Neural progenitor cell (in vitro differentiated cells): ENCODE measurements around the gene SLC15A3. TPM values are rescaled to one million over a fixed set of nuclear protein-coding genes. Genes with fewer than 3 reads are reported as not detected.

Experiments used
- DNase-seq: peaks from one replicate; pipeline ENCODE4 v3.0.0-alpha.2; 2016; ENCODE audit warnings: low spot score
- H2AFZ ChIP-seq: fragments of 200-600 bp; sonication (generic); replicated peaks from 2 replicates; pipeline ENCODE4 v1.6.1; 2016; ENCODE audit warnings: antibody characterized with exemption
- H3F3A ChIP-seq: fragments of 200-600 bp; sonication (generic); 2 replicates; pipeline ENCODE4 v1.6.1; 2016; ENCODE audit warnings: antibody characterized with exemption, low read depth
- H3K27ac ChIP-seq: fragments of 200-600 bp; sonication (generic); 2 replicates; pipeline ENCODE4 v1.5.1; 2016; ENCODE audit warnings: mild to moderate bottlenecking
- H3K27me3 ChIP-seq: fragments of 200-600 bp; sonication (generic); 2 replicates; pipeline ENCODE4 v1.6.1; 2016; ENCODE audit warnings: mild to moderate bottlenecking, moderate library complexity
- H3K36me3 ChIP-seq: fragments of 200-600 bp; sonication (generic); 2 replicates; pipeline ENCODE4 v1.5.1; 2016
- H3K4me1 ChIP-seq: fragments of 200-600 bp; sonication (generic); 2 replicates; pipeline ENCODE4 v1.6.1; 2016; ENCODE audit warnings: mixed run types
- H3K4me2 ChIP-seq: fragments of 200-600 bp; sonication (generic); 2 replicates; pipeline ENCODE4 v1.6.1; 2016
- H3K4me3 ChIP-seq: fragments of 200-600 bp; sonication (generic); 2 replicates; pipeline ENCODE4 v1.5.1; 2016
- H3K79me2 ChIP-seq: fragments of 200-600 bp; sonication (generic); 2 replicates; pipeline ENCODE4 v1.6.1; 2016; ENCODE audit warnings: low read depth
- H3K9ac ChIP-seq: fragments of 200-600 bp; sonication (generic); 2 replicates; pipeline ENCODE4 v1.6.1; 2016
- H3K9me3 ChIP-seq: fragments of 200-600 bp; sonication (generic); 2 replicates; pipeline ENCODE4 v1.5.1; 2016; ENCODE audit warnings: low read depth
- H4K20me1 ChIP-seq: fragments of 200-600 bp; sonication (generic); 2 replicates; pipeline ENCODE4 v1.6.1; 2016; ENCODE audit warnings: low read depth
- H3K27ac Mint-ChIP-seq: 3 replicates; pipeline ENCODE4 v1.8.0; 2021; ENCODE audit warnings: mixed read lengths
- H3K27me3 Mint-ChIP-seq: 2 replicates; pipeline ENCODE4 v1.8.0; 2022; ENCODE audit warnings: low read depth, mild to moderate bottlenecking, inconsistent platforms, moderate library complexity, mixed read lengths; ENCODE audit not compliant: insufficient read depth
- H3K36me3 Mint-ChIP-seq: 3 replicates; pipeline ENCODE4 v1.8.0; 2021; ENCODE audit warnings: mixed read lengths
- H3K4me1 Mint-ChIP-seq: 3 replicates; pipeline ENCODE4 v1.8.0; 2021; ENCODE audit warnings: mixed read lengths
- H3K4me3 Mint-ChIP-seq: 3 replicates; pipeline ENCODE4 v1.8.0; 2021; ENCODE audit warnings: mild to moderate bottlenecking, moderate library complexity, mixed read lengths
- H3K9me3 Mint-ChIP-seq: 3 replicates; pipeline ENCODE4 v1.8.0; 2020; ENCODE audit warnings: mixed read lengths
- CTCF ChIP-seq: fragments of 200-600 bp; sonication (generic); IDR thresholded peaks from 2 replicates; pipeline ENCODE4 v1.5.1; 2017; ENCODE audit warnings: antibody characterized with exemption, mild to moderate bottlenecking
- EZH2 ChIP-seq: fragments of 200-600 bp; sonication (generic); IDR thresholded peaks from 2 replicates; pipeline ENCODE4 v1.6.1; 2017; ENCODE audit warnings: antibody characterized with exemption, mild to moderate bottlenecking, moderate library complexity
- EZH2phosphoT487 ChIP-seq: fragments of 200-600 bp; sonication (generic); IDR thresholded peaks from 2 replicates; pipeline ENCODE4 v1.6.1; 2017; ENCODE audit warnings: antibody characterized with exemption
- total RNA-seq: library from RNA; depleted of rRNA; stranded (reverse); fragments of >200 nt; gene quantifications from 2 replicates; pipeline ENCODE4 v1.2.3, GENCODE V29; 2015; ENCODE audit warnings: low replicate concordance

The SLC15A3 gene
- total RNA-seq, 1 donor from 2014 or later: 1.4 TPM

- H3K79me2 ChIP-seq: peaks cover 16% of the 10 kb centered on the region
- no peaks in the 10 kb centered on the region for H3K9me3 ChIP-seq
- peaks cover 22% of the 10 kb centered on the region for H3K36me3 Mint-ChIP-seq
- H3K4me3 ChIP-seq: no peak overlapping the region
- H4K20me1 ChIP-seq: peaks cover 26% of the 10 kb centered on the region
- no peak overlapping the region for H3K27ac ChIP-seq
- H3K36me3 ChIP-seq: no peaks in the 10 kb centered on the region
- no peaks in the 10 kb centered on the region for H3K27me3 ChIP-seq
- no peak overlapping the region for H3K27ac Mint-ChIP-seq
- peaks cover 2% of the 10 kb centered on the region for H3K27me3 Mint-ChIP-seq
- no peak for DNase-seq
- no peaks in the 10 kb centered on the region for H3F3A ChIP-seq
- H2AFZ ChIP-seq: no peak overlapping the region
- no peak overlapping the region for H3K4me2 ChIP-seq
- no peaks in the 10 kb centered on the region for H3K9me3 Mint-ChIP-seq
- peaks cover 33% of the 10 kb centered on the region for H3K4me1 Mint-ChIP-seq
- H3K4me1 ChIP-seq: peaks cover 7% of the 10 kb centered on the region
- H3K9ac ChIP-seq: no peak overlapping the region
- TF ChIP-seq EZH2 (no peak), EZH2phosphoT487 (no peak), CTCF (no peak)
- H3K4me3 Mint-ChIP-seq: peak overlapping the region; percentile 97
Measured at GRCh38 chr11:60927061-60927592, 24.8 kb downstream of the SLC15A3 start.

DNA sequence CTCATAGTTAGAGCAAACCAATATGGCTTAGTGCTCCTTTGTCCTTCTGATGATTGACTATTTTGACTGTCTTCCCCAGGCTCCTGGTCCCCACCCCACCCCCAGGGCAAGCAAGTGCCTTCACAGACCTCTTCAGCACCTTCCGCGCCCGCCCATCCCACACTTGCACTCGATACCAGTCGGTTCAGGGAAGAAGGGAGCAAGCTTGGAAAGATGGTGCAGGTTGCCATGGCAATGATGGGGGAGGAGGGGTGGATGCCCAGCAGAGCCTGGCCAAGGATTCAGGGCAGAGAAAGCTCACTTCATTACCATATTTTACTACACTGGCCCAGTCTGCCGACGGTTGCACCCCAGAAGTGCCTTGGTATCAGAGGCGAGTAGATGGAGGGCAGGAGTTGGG lies 25.5 kb downstream of the SLC15A3 start:
- TF ChIP-seq EZH2phosphoT487 (no peak), CTCF (no peak), EZH2 (no peak)
- Mint-ChIP-seq H3K27ac (peak overlapping the region; percentile 33), H3K27me3 (peaks cover 2% of the 10 kb centered on the region), H3K4me1 (peaks cover 32% of the 10 kb centered on the region), H3K36me3 (peaks cover 24% of the 10 kb centered on the region), H3K9me3 (no peaks in the 10 kb centered on the region), H3K4me3 (peak overlapping the region; percentile 97)
- DNase-seq: no peak
- H3K27ac ChIP-seq: no peak overlapping the region
- peaks cover 6% of the 10 kb centered on the region for H3K4me1 ChIP-seq
- no peak overlapping the region for H3K4me3 ChIP-seq
- H3K9ac ChIP-seq: no peak overlapping the region
- no peaks in the 10 kb centered on the region for H3K9me3 ChIP-seq
- no peaks in the 10 kb centered on the region for H3K36me3 ChIP-seq
- H2AFZ ChIP-seq: no peak overlapping the region
- no peak overlapping the region for H3K4me2 ChIP-seq
- no peaks in the 10 kb centered on the region for H3F3A ChIP-seq
- H3K79me2 ChIP-seq: peaks cover 16% of the 10 kb centered on the region
- peaks cover 25% of the 10 kb centered on the region for H4K20me1 ChIP-seq
- H3K27me3 ChIP-seq: no peaks in the 10 kb centered on the region

DNA sequence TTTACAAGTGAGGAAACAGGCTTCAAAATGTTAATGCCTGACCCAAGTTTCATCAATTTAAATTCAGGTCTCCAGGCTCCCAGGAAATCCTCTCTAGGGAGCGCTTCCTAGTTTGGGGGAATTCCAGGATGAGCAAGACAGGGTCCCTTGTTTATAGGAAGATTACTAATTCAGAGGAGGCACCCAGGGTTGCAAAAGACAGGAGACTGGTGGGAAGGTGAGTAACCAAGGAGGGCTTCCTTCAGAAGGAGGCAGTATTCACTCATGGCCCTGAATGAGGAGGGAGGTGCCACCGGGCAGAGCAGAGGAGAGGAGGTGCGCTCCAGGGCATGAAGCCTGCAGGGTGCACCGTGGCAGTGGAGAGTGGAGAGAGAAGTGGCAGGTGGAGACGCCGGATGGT lies 26.1 kb downstream of the SLC15A3 start:
- DNase-seq: no peak
- Mint-ChIP-seq H3K27ac (no peak overlapping the region), H3K36me3 (peaks cover 23% of the 10 kb centered on the region), H3K4me1 (peaks cover 32% of the 10 kb centered on the region), H3K27me3 (peaks cover 2% of the 10 kb centered on the region), H3K9me3 (no peaks in the 10 kb centered on the region), H3K4me3 (peak overlapping the region; percentile 97)
- Histone ChIP-seq H3K9me3 (no peaks in the 10 kb centered on the region), H3K9ac (no peak overlapping the region), H3K36me3 (no peaks in the 10 kb centered on the region), H3K27ac (no peak overlapping the region), H3F3A (no peaks in the 10 kb centered on the region), H3K27me3 (no peaks in the 10 kb centered on the region), H4K20me1 (peaks cover 25% of the 10 kb centered on the region), H3K4me2 (peak overlapping the region; percentile 93), H3K4me3 (peak overlapping the region; percentile 90), H2AFZ (no peak overlapping the region), H3K79me2 (peaks cover 16% of the 10 kb centered on the region), H3K4me1 (peaks cover 6% of the 10 kb centered on the region)
- TF ChIP-seq EZH2: no peak
- TF ChIP-seq CTCF: no peak
- no peak for TF ChIP-seq EZH2phosphoT487
